Measurements from ENCODE around the gene OOSP1. TPM values are rescaled to one million over a fixed set of nuclear protein-coding genes. Genes with fewer than 3 reads are reported as not detected.

The OOSP1 gene
- total and polyA plus RNA-seq, 10 of the 15 experiments (the other 5 are each of a cell fraction or from before 2014, with no cell fraction given): not detected

- no peak for TF ChIP-seq ZBTB11 (CRISPR knock-in tag; IDR thresholded peaks at IDR 0.05)
- TF ChIP-seq NR2C2 (IDR thresholded peaks at IDR 0.05; ENCODE audit: borderline replicate concordance, control insufficient read depth, insufficient read length, low read depth): no peak
- no peak for TF ChIP-seq ZZZ3 (IDR thresholded peaks at IDR 0.05; ENCODE audit: control insufficient read depth, insufficient read length, low read depth)
Observed at GRCh38 chr11:59973097-59973496, 34.9 kb downstream of the OOSP1 start (continued).

DNA sequence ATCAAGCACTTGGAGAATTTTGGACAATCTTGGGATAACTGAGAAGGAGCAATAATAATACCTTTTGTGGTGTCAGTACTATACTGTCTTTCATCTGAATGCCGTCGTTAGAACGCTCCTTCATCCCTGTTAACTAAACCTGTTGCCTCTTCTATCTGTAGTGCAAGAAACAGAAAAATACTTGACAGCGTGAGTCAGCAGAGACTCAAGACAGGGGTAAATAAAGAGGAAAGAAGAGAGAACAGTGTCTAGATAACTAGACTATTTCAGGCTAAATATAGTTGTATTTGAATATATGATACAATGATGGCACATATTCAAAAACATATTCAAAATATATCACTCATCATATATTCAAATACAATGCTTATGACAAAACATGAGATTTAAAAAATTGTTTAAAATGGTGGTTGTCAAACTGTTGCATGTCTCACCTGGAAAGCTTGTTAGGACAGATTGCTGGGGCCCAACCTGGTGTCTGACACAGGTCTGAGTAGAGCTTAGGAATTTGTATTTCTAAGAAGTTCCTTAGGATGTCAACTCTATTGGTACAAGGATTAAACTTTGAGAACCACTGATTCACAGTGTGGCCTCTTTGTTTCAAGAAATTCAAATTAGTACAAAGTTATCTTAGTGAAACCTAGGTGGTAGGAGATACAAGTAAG is 43.0 kb downstream of the OOSP1 start:
- ChIA-PET RAD21 (ENCODE audit: unreplicated experiment) (no interaction called here), SMC1A (ENCODE audit: uncharacterized antibody, unreplicated experiment) (interaction anchor here (1.6 kb wide), 1 partner anchor 16 kb away, joined by 4 read pairs; no protein-coding TSS in a partner anchor), CTCF (no interaction called here), POLR2A (no interaction called here)
- TF ChIP-seq HDGF (IDR thresholded peaks at IDR 0.05): no peak
- TF ChIP-seq EGR1 (IDR thresholded peaks at IDR 0.05; ENCODE audit: borderline replicate concordance in 1 of 2, low read depth in 2 of 2, low read length in 2 of 2): no peak
- no peak for TF ChIP-seq ASH2L (IDR thresholded peaks at IDR 0.05; ENCODE audit: borderline replicate concordance, low read depth)
- no peak for TF ChIP-seq PML (IDR thresholded peaks at IDR 0.05; ENCODE audit: low read length)
- TF ChIP-seq ZBTB11 (CRISPR knock-in tag; IDR thresholded peaks at IDR 0.05): no peak
- no peak for TF ChIP-seq SPI1 (IDR thresholded peaks at IDR 0.05; ENCODE audit: borderline replicate concordance, insufficient read depth, low read depth, low read length)
- no peak for TF ChIP-seq NR2C2 (IDR thresholded peaks at IDR 0.05; ENCODE audit: borderline replicate concordance, control insufficient read depth, insufficient read length, low read depth)
- no peak for TF ChIP-seq ZBED1 (IDR thresholded peaks at IDR 0.05; ENCODE audit: borderline replicate concordance)
- no peak for TF ChIP-seq WRNIP1 (IDR thresholded peaks at IDR 0.05; ENCODE audit: borderline replicate concordance, low read depth, low read length)
- TF ChIP-seq ZNF384 (IDR thresholded peaks at IDR 0.05; ENCODE audit: borderline replicate concordance, low read depth, low read length): no peak
- TF ChIP-seq ZZZ3 (IDR thresholded peaks at IDR 0.05; ENCODE audit: control insufficient read depth, insufficient read length, low read depth): no peak
- TF ChIP-seq, protein P1, sequence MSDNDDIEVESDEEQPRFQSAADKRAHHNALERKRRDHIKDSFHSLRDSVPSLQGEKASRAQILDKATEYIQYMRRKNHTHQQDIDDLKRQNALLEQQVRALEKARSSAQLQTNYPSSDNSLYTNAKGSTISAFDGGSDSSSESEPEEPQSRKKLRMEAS (IDR thresholded peaks at IDR 0.05; ENCODE audit: low read depth, low read length): no peak
- Histone ChIP-seq H3K79me2 (ENCODE audit: control insufficient read depth, insufficient read depth, low read length) (no peaks in the 10 kb centered on the region), H2AFZ (ENCODE audit: control insufficient read depth, low read depth, low read length) (no peak overlapping the region), H3K9ac (ENCODE audit: control insufficient read depth, insufficient read depth, low read length) (no peak overlapping the region), H3K36me3 (ENCODE audit: control insufficient read depth in 2 of 2, insufficient read depth in 2 of 2, low read length in 1 of 2) (no peaks in the 10 kb centered on the region), H3K27ac (ENCODE audit: control insufficient read depth, insufficient read depth) (no peak overlapping the region), H3K4me3 (no peak overlapping the region), H3K27me3 (replicated peaks in 1 of 2; ENCODE audit: control insufficient read depth in 2 of 2, insufficient read depth in 2 of 2, low read length in 1 of 2) (no peaks in the 10 kb centered on the region; a peak in 1 of 4 replicates), H3K4me1 (ENCODE audit: control insufficient read depth, insufficient read depth, low read length) (no peaks in the 10 kb centered on the region), H3K9me3 (replicated peaks; ENCODE audit: control insufficient read depth, insufficient read depth, low read length) (no peaks in the 10 kb centered on the region), H3K4me2 (ENCODE audit: control insufficient read depth, insufficient read depth) (no peak overlapping the region), H4K20me1 (ENCODE audit: control insufficient read depth, insufficient read depth) (no peaks in the 10 kb centered on the region)
- BruUV-seq (replicated peaks): no TSS peak
- in situ Hi-C loops (cut with MboI): no loop called here
- DNase-seq (ENCODE audit: low read depth, low spot score) (no peak), FAIRE-seq (no peak), ATAC-seq (no peak)
- 72% methylated on average over 4 of the region's 4 CpGs for WGBS (ENCODE audit: insufficient coverage, insufficient replicate concordance, low lambda C conversion rate, missing lambda C conversion rate)
- intact Hi-C loops (cut with micrococcal nuclease; ENCODE audit: unreplicated experiment): loop anchor here (10.0 kb wide), 1 partner anchor 274 kb away; no protein-coding TSS in a partner anchor
